Naive thymus-derived CD4-positive, alpha-beta T cell (primary cell): ENCODE measurements around the gene PRAC2. TPM values are rescaled to one million over a fixed set of nuclear protein-coding genes. Genes with fewer than 3 reads are reported as not detected.

ENCODE experiments used
- ATAC-seq: fragments of 150-1000 bp; cut with Tn5 transposase; 2 replicates; pipeline ENCODE4 v1.10.0; 2021; ENCODE audit warnings: mild to moderate bottlenecking, moderate library complexity
- CTCF ChIA-PET: fragments of 350-600 bp; sonication (Branson Sonifier 250); formaldehyde crosslinking; loops from one replicate; lab custom pipeline; 2021; ENCODE audit warnings: antibody characterized with exemption; lab: Charles Lee
- POLR2A ChIA-PET: fragments of 350-600 bp; sonication (Branson Sonifier 250); formaldehyde crosslinking; loops from one replicate; lab custom pipeline; 2021; ENCODE audit warnings: antibody characterized with exemption, inconsistent platforms; lab: Charles Lee
- DNase-seq, 9 donors: peaks; one replicate each; pipeline versions ENCODE4 v3.0.0 to v3.0.0-alpha.2; 2020 to 2022; ENCODE audit warnings: mixed read lengths in 1 of 9
- H3K27ac ChIP-seq: one replicate; pipeline ENCODE4 v1.7.0; 2013; ENCODE audit warnings: mild to moderate bottlenecking, low read depth, low read length, moderate library complexity
- H3K27me3 ChIP-seq, 2 donors: one replicate each; pipeline ENCODE4 v1.7.0; 2013; ENCODE audit warnings: low read length in 2 of 2, mild to moderate bottlenecking in 2 of 2, moderate library complexity in 2 of 2; ENCODE audit not compliant: control insufficient read depth in 2 of 2, insufficient read depth in 2 of 2
- H3K36me3 ChIP-seq, 3 experiments: 1 replicate in 2 of 3; 2 replicates in 1 of 3; pipeline ENCODE4 v1.7.0; 2013; ENCODE audit warnings: low read length in 3 of 3, mild to moderate bottlenecking in 3 of 3, moderate library complexity in 1 of 3; ENCODE audit not compliant: insufficient read depth in 3 of 3, control insufficient read depth in 2 of 3
- H3K4me1 ChIP-seq, 2 donors: one replicate each; pipeline ENCODE4 v1.7.0; 2013; ENCODE audit warnings: low read length in 2 of 2, mild to moderate bottlenecking in 2 of 2, moderate library complexity in 1 of 2; ENCODE audit not compliant: control insufficient read depth in 2 of 2, insufficient read depth in 2 of 2
- H3K4me3 ChIP-seq: 2 replicates; pipeline ENCODE4 v1.7.0; 2013; ENCODE audit warnings: mild to moderate bottlenecking, low read length
- H3K9me3 ChIP-seq, 3 experiments: 1 replicate in 2 of 3; 2 replicates in 1 of 3; pipeline ENCODE4 v1.7.0; 2013; ENCODE audit warnings: low read length in 3 of 3; ENCODE audit not compliant: control insufficient read depth in 2 of 3
- H3K27ac Mint-ChIP-seq, 9 donors: one replicate each; pipeline ENCODE4 v1.8.0; 2020 to 2022; ENCODE audit warnings: mixed read lengths in 9 of 9, mild to moderate bottlenecking in 8 of 9, moderate library complexity in 5 of 9, inconsistent platforms in 2 of 9
- H3K27me3 Mint-ChIP-seq, 5 donors: one replicate each; pipeline ENCODE4 v1.8.0; 2021 to 2022; ENCODE audit warnings: mixed read lengths in 5 of 5, mild to moderate bottlenecking in 1 of 5
- H3K36me3 Mint-ChIP-seq, 5 donors: one replicate each; pipeline ENCODE4 v1.8.0; 2020 to 2022; ENCODE audit warnings: mixed read lengths in 5 of 5, mild to moderate bottlenecking in 3 of 5, inconsistent platforms in 1 of 5
- H3K4me1 Mint-ChIP-seq, 7 donors: one replicate each; pipeline ENCODE4 v1.8.0; 2020 to 2022; ENCODE audit warnings: mixed read lengths in 7 of 7, mild to moderate bottlenecking in 3 of 7, inconsistent platforms in 1 of 7
- H3K4me3 Mint-ChIP-seq, 10 donors: one replicate each; pipeline ENCODE4 v1.8.0; 2020 to 2022; ENCODE audit warnings: mild to moderate bottlenecking in 10 of 10, mixed read lengths in 10 of 10, moderate library complexity in 6 of 10, inconsistent platforms in 2 of 10
- H3K9me3 Mint-ChIP-seq, 11 donors: one replicate each; pipeline ENCODE4 v1.8.0; 2020 to 2022; ENCODE audit warnings: mixed read lengths in 11 of 11, mild to moderate bottlenecking in 4 of 11, inconsistent platforms in 1 of 11, moderate library complexity in 1 of 11
- intact Hi-C, 2 donors: fragments of 100-400 bp; cut with micrococcal nuclease; formaldehyde crosslinking; loops; one replicate each; pipeline ENCODE4 v1.15.1; 2023
- polyA plus RNA-seq, 2 donors: library from polyadenylated mRNA; unstranded; fragments of 300-500 nt; fragmentation: Illumina TruSeq; gene quantifications; one replicate each; pipeline ENCODE4 v1.2.3, GENCODE V29; 2021
- total RNA-seq, 6 experiments: library from RNA in 5 of 6; stranded (reverse) in 5 of 6; gene quantifications; 1 replicate in 5 of 6; 2 replicates in 1 of 6; pipeline ENCODE4 v1.2.3 and lab custom pipeline; 2021 to 2026

The PRAC2 gene
- total and polyA plus RNA-seq, 7 experiments from 2014 or later: not detected

GRCh38 chr17:48690655-48691054, 32.3 kb upstream of the PRAC2 start:
- Histone ChIP-seq H3K9me3 (peaks cover 0 to 5% (median 0%) of the 10 kb centered on the region in 3 experiments), H3K4me3 (no peak overlapping the region), H3K27me3 (no peaks in the 10 kb centered on the region), H3K36me3 (no peaks in the 10 kb centered on the region), H3K4me1 (no peaks in the 10 kb centered on the region), H3K27ac (no peak overlapping the region)
- Mint-ChIP-seq H3K4me1 (no peaks in the 10 kb centered on the region), H3K4me3 (no peak overlapping the region), H3K9me3 (peaks cover 0 to 17% (median 9%) of the 10 kb centered on the region in 11 donors), H3K27me3 (peaks cover 28 to 40% (median 33%) of the 10 kb centered on the region in 5 donors), H3K27ac (no peak overlapping the region), H3K36me3 (peaks cover 0 to 5% (median 0%) of the 10 kb centered on the region in 5 donors)
- ChIA-PET POLR2A (no interaction called here), CTCF (interaction anchor here (0.7 kb wide), 1 partner anchor 10 kb away, joined by 3 read pairs; no protein-coding TSS in a partner anchor)
- ATAC-seq (no peak), DNase-seq (no peak)
- intact Hi-C loops: no loop called here

- intact Hi-C loops: no loop called here
- Mint-ChIP-seq H3K4me1 (no peaks in the 10 kb centered on the region), H3K4me3 (no peak overlapping the region), H3K9me3 (peaks cover 0 to 25% (median 9%) of the 10 kb centered on the region in 11 donors), H3K27ac (no peak overlapping the region), H3K36me3 (peaks cover 0 to 5% (median 0%) of the 10 kb centered on the region in 5 donors), H3K27me3 (peaks cover 39 to 50% (median 41%) of the 10 kb centered on the region in 5 donors)
- no peaks in the 10 kb centered on the region for H3K27me3 ChIP-seq
- peaks cover 0 to 5% (median 0%) of the 10 kb centered on the region in 3 experiments for H3K9me3 ChIP-seq
- H3K4me3 ChIP-seq: no peak overlapping the region
- no peaks in the 10 kb centered on the region for H3K36me3 ChIP-seq
- ATAC-seq (no peak), DNase-seq (no peak)
- H3K4me1 ChIP-seq: no peaks in the 10 kb centered on the region
- H3K27ac ChIP-seq: no peak overlapping the region
- ChIA-PET POLR2A (no interaction called here), CTCF (no interaction called here)
Observed at GRCh38 chr17:48692049-48692448, 30.9 kb upstream of the PRAC2 start.

GRCh38 chr17:48693178-48693577, 29.8 kb upstream of the PRAC2 start:
- Mint-ChIP-seq H3K36me3 (peaks cover 0 to 5% (median 0%) of the 10 kb centered on the region in 5 donors), H3K27me3 (peaks cover 47 to 56% (median 49%) of the 10 kb centered on the region in 5 donors), H3K4me1 (no peaks in the 10 kb centered on the region), H3K4me3 (no peak overlapping the region), H3K27ac (no peak overlapping the region), H3K9me3 (peaks cover 0 to 25% (median 9%) of the 10 kb centered on the region in 11 donors)
- Histone ChIP-seq H3K27me3 (peaks cover 0 to 3% of the 10 kb centered on the region in 2 donors), H3K4me3 (no peak overlapping the region), H3K36me3 (no peaks in the 10 kb centered on the region), H3K9me3 (peaks cover 0 to 5% (median 0%) of the 10 kb centered on the region in 3 experiments), H3K4me1 (no peaks in the 10 kb centered on the region), H3K27ac (no peak overlapping the region)
- ChIA-PET POLR2A (no interaction called here), CTCF (no interaction called here)
- no peak for ATAC-seq
- DNase-seq: no peak
- intact Hi-C loops: no loop called here

- Histone ChIP-seq H3K27me3 (peaks cover 6% of the 10 kb centered on the region in 2 donors), H3K9me3 (no peaks in the 10 kb centered on the region), H3K4me3 (no peak overlapping the region), H3K27ac (no peak overlapping the region), H3K4me1 (no peaks in the 10 kb centered on the region), H3K36me3 (no peaks in the 10 kb centered on the region)
- Mint-ChIP-seq H3K27me3 (peaks cover 52 to 80% (median 68%) of the 10 kb centered on the region in 5 donors), H3K27ac (no peak overlapping the region), H3K4me1 (no peaks in the 10 kb centered on the region), H3K4me3 (no peak overlapping the region), H3K36me3 (no peaks in the 10 kb centered on the region), H3K9me3 (no peaks in the 10 kb centered on the region)
- CTCF ChIA-PET: interaction anchor here (0.6 kb wide), 1 partner anchor 820 kb away, joined by 3 read pairs; no protein-coding TSS in a partner anchor
- POLR2A ChIA-PET: no interaction called here
- ATAC-seq: no peak
- no peak for DNase-seq
- intact Hi-C loops: no loop called here
Observed at GRCh38 chr17:48701864-48702532, 21.0 kb upstream of the PRAC2 start.

- ChIA-PET CTCF (interaction anchor here (1.1 to 1.3 kb wide), 2 partner anchors 10 to 175 kb away, joined by 3 read pairs; no protein-coding TSS in a partner anchor), POLR2A (interaction anchor here (0.6 kb wide), 1 partner anchor 121 kb away, joined by 3 read pairs; no protein-coding TSS in a partner anchor)
- H3K4me3 ChIP-seq: no peak overlapping the region
- Mint-ChIP-seq H3K27ac (no peak overlapping the region), H3K27me3 (peaks cover 64 to 83% (median 68%) of the 10 kb centered on the region in 5 donors), H3K4me1 (no peaks in the 10 kb centered on the region), H3K36me3 (no peaks in the 10 kb centered on the region), H3K4me3 (no peak overlapping the region), H3K9me3 (no peaks in the 10 kb centered on the region)
- no peak for ATAC-seq
- H3K4me1 ChIP-seq: no peaks in the 10 kb centered on the region
- H3K27me3 ChIP-seq: peaks cover 5 to 6% of the 10 kb centered on the region in 2 donors
- H3K9me3 ChIP-seq: no peaks in the 10 kb centered on the region
- intact Hi-C loops: no loop called here
- H3K27ac ChIP-seq: no peak overlapping the region
- no peak for DNase-seq
- no peaks in the 10 kb centered on the region for H3K36me3 ChIP-seq
Observed at GRCh38 chr17:48704361-48705248, 18.4 kb upstream of the PRAC2 start.

- no peak overlapping the region for H3K27ac ChIP-seq
- no peaks in the 10 kb centered on the region for H3K36me3 Mint-ChIP-seq
- ChIA-PET CTCF (interaction anchor here (1.9 kb wide), 1 partner anchor 32 kb away, joined by 6 read pairs; no protein-coding TSS in a partner anchor), POLR2A (no interaction called here)
- H3K4me3 ChIP-seq: no peak overlapping the region
- H3K4me1 Mint-ChIP-seq: peaks cover 0 to 8% (median 0%) of the 10 kb centered on the region in 7 donors
- H3K9me3 ChIP-seq: no peaks in the 10 kb centered on the region
- ATAC-seq (no peak), DNase-seq (no peak)
- no peaks in the 10 kb centered on the region for H3K4me1 ChIP-seq
- H3K27me3 ChIP-seq: peaks cover 3 to 5% of the 10 kb centered on the region in 2 donors
- no peak overlapping the region for H3K27ac Mint-ChIP-seq
- intact Hi-C loops: no loop called here
- no peaks in the 10 kb centered on the region for H3K9me3 Mint-ChIP-seq
- H3K4me3 Mint-ChIP-seq: no peak overlapping the region
- peaks cover 68 to 77% (median 72%) of the 10 kb centered on the region in 5 donors for H3K27me3 Mint-ChIP-seq
- H3K36me3 ChIP-seq: no peaks in the 10 kb centered on the region
Observed at GRCh38 chr17:48711128-48711527, 11.9 kb upstream of the PRAC2 start.
